Neural cell (in vitro differentiated cells): ENCODE measurements around the gene USP31. TPM values are rescaled to one million over a fixed set of nuclear protein-coding genes. Genes with fewer than 3 reads are reported as not detected.

Source experiments
- H2AFZ ChIP-seq: fragments of 200-600, 300-800 bp; sonication (generic), shearing (Covaris generic); 2 replicates; pipeline ENCODE4 v1.6.0; 2014; ENCODE audit warnings: low read depth, mild to moderate bottlenecking, antibody characterized with exemption, low read length, moderate library complexity
- H3F3A ChIP-seq: fragments of 200-600 bp; shearing (Covaris generic); 2 replicates; pipeline ENCODE4 v1.6.1; 2016; ENCODE audit warnings: mild to moderate bottlenecking, moderate library complexity, mixed read lengths, antibody characterized with exemption, low read length; ENCODE audit not compliant: insufficient read depth, poor library complexity, severe bottlenecking
- H3K27ac ChIP-seq: fragments of 200-600, 300-800 bp; sonication (generic), shearing (Covaris generic); 2 replicates; pipeline ENCODE4 v1.5.1; 2014; ENCODE audit warnings: mild to moderate bottlenecking, low read length, moderate library complexity
- H3K27me3 ChIP-seq: fragments of 300-800, 200-600 bp; sonication (generic), shearing (Covaris generic); 2 replicates; pipeline ENCODE4 v1.6.0; 2014; ENCODE audit warnings: mild to moderate bottlenecking, low read depth, low read length, moderate library complexity; ENCODE audit not compliant: insufficient read depth
- H3K36me3 ChIP-seq: fragments of 300-800, 200-600 bp; sonication (generic), shearing (Covaris generic); 2 replicates; pipeline ENCODE4 v1.5.1; 2014; ENCODE audit warnings: mild to moderate bottlenecking, antibody characterized with exemption, low read length, moderate library complexity; ENCODE audit not compliant: insufficient read depth
- H3K4me2 ChIP-seq: fragments of 300-800, 200-600 bp; sonication (generic), shearing (Covaris generic); 2 replicates; pipeline ENCODE4 v1.6.0; 2014; ENCODE audit warnings: mild to moderate bottlenecking, low read length
- H3K4me3 ChIP-seq: fragments of 300-800, 200-600 bp; sonication (generic), shearing (Covaris generic); 2 replicates; pipeline ENCODE4 v1.5.1; 2014; ENCODE audit warnings: mild to moderate bottlenecking, low read length, moderate library complexity
- H3K79me2 ChIP-seq: fragments of 200-600 bp; shearing (Covaris generic); replicated peaks from 2 replicates; pipeline ENCODE4 v1.6.0; 2014; ENCODE audit warnings: mild to moderate bottlenecking, low read length, moderate library complexity; ENCODE audit not compliant: insufficient read depth
- H3K9ac ChIP-seq: fragments of 300-800, 200-600 bp; sonication (generic), shearing (Covaris generic); 2 replicates; pipeline ENCODE4 v1.6.1; 2016; ENCODE audit warnings: mild to moderate bottlenecking, low read length, mixed read lengths
- H3K9me2 ChIP-seq: fragments of 200-600 bp; shearing (Covaris generic); 2 replicates; pipeline ENCODE4 v1.6.1; 2016; ENCODE audit warnings: mild to moderate bottlenecking, low read length, mixed read lengths; ENCODE audit not compliant: insufficient read depth
- H3K9me3 ChIP-seq: fragments of 200-600, 300-800 bp; sonication (generic), shearing (Covaris generic); 2 replicates; pipeline ENCODE4 v1.6.1; 2016; ENCODE audit warnings: mild to moderate bottlenecking, mixed run types, low read length, moderate library complexity, mixed read lengths
- H4K20me1 ChIP-seq: fragments of 200-600 bp; shearing (Covaris generic); 2 replicates; pipeline ENCODE4 v1.6.1; 2016; ENCODE audit warnings: mild to moderate bottlenecking, mixed run types; ENCODE audit not compliant: insufficient read depth
- EP300 ChIP-seq: fragments of 450-650 bp; conservative IDR thresholded peaks from 2 replicates; pipeline ENCODE4 v1.6.1; 2014; ENCODE audit warnings: antibody characterized with exemption, mild to moderate bottlenecking, moderate library complexity; ENCODE audit not compliant: poor library complexity, severe bottlenecking
- EZH2 ChIP-seq: fragments of 200-600, 300-800 bp; shearing (Covaris generic), sonication (generic); IDR thresholded peaks from 2 replicates; pipeline ENCODE4 v1.6.1; 2014; ENCODE audit warnings: antibody characterized with exemption, low read length, borderline replicate concordance, mild to moderate bottlenecking; ENCODE audit not compliant: insufficient read depth, poor library complexity, severe bottlenecking
- MXI1 ChIP-seq: fragments of 450-650 bp; conservative IDR thresholded peaks from 2 replicates; pipeline ENCODE4 v1.6.1; 2014; ENCODE audit warnings: antibody characterized with exemption, mild to moderate bottlenecking; ENCODE audit not compliant: poor library complexity, severe bottlenecking
- POLR2AphosphoS5 ChIP-seq: IDR thresholded peaks from 2 replicates; pipeline ENCODE4 v1.6.1; 2012
- RAD21 ChIP-seq: fragments of 450-650 bp; conservative IDR thresholded peaks from 2 replicates; pipeline ENCODE4 v1.6.1; 2014; ENCODE audit warnings: antibody characterized with exemption, mild to moderate bottlenecking, moderate library complexity
- REST ChIP-seq: IDR thresholded peaks from 2 replicates; pipeline ENCODE4 v1.6.1; 2012; ENCODE audit warnings: borderline replicate concordance
- SMC3 ChIP-seq: fragments of 450-650 bp; conservative IDR thresholded peaks from 2 replicates; pipeline ENCODE4 v1.6.1; 2014; ENCODE audit warnings: antibody characterized with exemption, mild to moderate bottlenecking, moderate library complexity; ENCODE audit not compliant: poor library complexity
- TAF1 ChIP-seq: IDR thresholded peaks from 2 replicates; pipeline ENCODE4 v1.6.1; 2012; ENCODE audit warnings: low read depth
- polyA plus RNA-seq: library from polyadenylated mRNA; depleted of rRNA; stranded (reverse); fragments of >200 nt; gene quantifications from 2 replicates; pipeline ENCODE4 v1.2.3, GENCODE V29; 2014
- TF ChIP-seq, protein P1 (sequence below): fragments of 450-650 bp; IDR thresholded peaks from 2 replicates; pipeline ENCODE4 v1.5.1; 2014; ENCODE audit warnings: antibody characterized with exemption, mild to moderate bottlenecking, moderate library complexity; ENCODE audit not compliant: poor library complexity, severe bottlenecking

The USP31 gene
- polyA plus RNA-seq, 1 donor from 2014 or later = 5.8 TPM

GRCh38 chr16:23058576-23058975, 90.7 kb downstream of the USP31 start:
- Histone ChIP-seq H3K4me3 (no peak overlapping the region), H3K36me3 (no peaks in the 10 kb centered on the region), H2AFZ (no peak overlapping the region), H4K20me1 (no peaks in the 10 kb centered on the region), H3K4me2 (no peak overlapping the region), H3K27me3 (no peaks in the 10 kb centered on the region), H3F3A (no peaks in the 10 kb centered on the region), H3K9me3 (peaks cover 3% of the 10 kb centered on the region), H3K27ac (no peak overlapping the region), H3K9ac (no peak overlapping the region), H3K79me2 (no peaks in the 10 kb centered on the region), H3K9me2 (no peaks in the 10 kb centered on the region)
- TF ChIP-seq TAF1 = no peak
- no peak for TF ChIP-seq RAD21
- no peak for TF ChIP-seq REST
- TF ChIP-seq, protein P1, sequence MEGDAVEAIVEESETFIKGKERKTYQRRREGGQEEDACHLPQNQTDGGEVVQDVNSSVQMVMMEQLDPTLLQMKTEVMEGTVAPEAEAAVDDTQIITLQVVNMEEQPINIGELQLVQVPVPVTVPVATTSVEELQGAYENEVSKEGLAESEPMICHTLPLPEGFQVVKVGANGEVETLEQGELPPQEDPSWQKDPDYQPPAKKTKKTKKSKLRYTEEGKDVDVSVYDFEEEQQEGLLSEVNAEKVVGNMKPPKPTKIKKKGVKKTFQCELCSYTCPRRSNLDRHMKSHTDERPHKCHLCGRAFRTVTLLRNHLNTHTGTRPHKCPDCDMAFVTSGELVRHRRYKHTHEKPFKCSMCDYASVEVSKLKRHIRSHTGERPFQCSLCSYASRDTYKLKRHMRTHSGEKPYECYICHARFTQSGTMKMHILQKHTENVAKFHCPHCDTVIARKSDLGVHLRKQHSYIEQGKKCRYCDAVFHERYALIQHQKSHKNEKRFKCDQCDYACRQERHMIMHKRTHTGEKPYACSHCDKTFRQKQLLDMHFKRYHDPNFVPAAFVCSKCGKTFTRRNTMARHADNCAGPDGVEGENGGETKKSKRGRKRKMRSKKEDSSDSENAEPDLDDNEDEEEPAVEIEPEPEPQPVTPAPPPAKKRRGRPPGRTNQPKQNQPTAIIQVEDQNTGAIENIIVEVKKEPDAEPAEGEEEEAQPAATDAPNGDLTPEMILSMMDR = no peak

GRCh38 chr16:23057013-23057596, 92.1 kb downstream of the USP31 start:
- no peaks in the 10 kb centered on the region for H3K27me3 ChIP-seq
- H3K79me2 ChIP-seq = no peaks in the 10 kb centered on the region
- no peak overlapping the region for H2AFZ ChIP-seq
- no peak overlapping the region for H3K4me2 ChIP-seq
- no peaks in the 10 kb centered on the region for H3K9me2 ChIP-seq
- H4K20me1 ChIP-seq = no peaks in the 10 kb centered on the region
- no peaks in the 10 kb centered on the region for H3F3A ChIP-seq
- H3K36me3 ChIP-seq = no peaks in the 10 kb centered on the region
- H3K9ac ChIP-seq = no peak overlapping the region
- no peak for TF ChIP-seq RAD21
- TF ChIP-seq, protein P1 = no peak
- no peak for TF ChIP-seq POLR2AphosphoS5
- no peak for TF ChIP-seq REST
- no peak for TF ChIP-seq EZH2
- TF ChIP-seq TAF1 = no peak
- TF ChIP-seq MXI1 = no peak
- no peak for TF ChIP-seq EP300
- TF ChIP-seq SMC3 = no peak
- no peak overlapping the region for H3K4me3 ChIP-seq
- H3K9me3 ChIP-seq = peaks cover 3% of the 10 kb centered on the region
- H3K27ac ChIP-seq = no peak overlapping the region
